HG03097 (cell line): Measurements from ENCODE around the gene ARHGAP10.
"Not testable (repeated sequence)": the region's sequence is repeated elsewhere in the genome, so short reads cannot be mapped to it uniquely, and the experiment has no call there.

Experiments used
- ATAC-seq: cut with Tn5 transposase; IDR thresholded peaks from one replicate; pipeline ENCODE4 v1.9.1; 2021; ENCODE audit not compliant: unreplicated experiment, low FRiP score

ARHGAP10 gene

DNA sequence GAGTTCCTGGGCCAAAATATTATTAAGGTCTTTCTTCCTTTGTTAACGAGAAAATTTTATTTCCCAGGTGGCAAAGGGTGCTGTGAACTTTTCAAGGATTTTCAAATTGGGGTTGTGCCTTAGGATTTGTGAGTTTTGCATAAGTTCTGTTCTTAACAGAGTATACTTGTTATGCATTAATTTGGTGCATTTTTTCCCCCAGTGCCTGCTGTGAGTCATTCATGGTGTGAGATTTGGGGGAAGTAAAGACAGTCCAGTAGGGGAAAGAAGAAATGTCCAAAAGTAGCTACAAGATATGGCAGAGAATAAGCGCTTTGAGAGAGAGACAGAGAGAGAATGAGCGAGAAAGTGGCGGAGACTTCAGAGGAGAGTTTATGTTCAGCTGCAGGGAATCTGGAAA lies 239.2 kb downstream of the ARHGAP10 start:
- no peak for ATAC-seq

DNA sequence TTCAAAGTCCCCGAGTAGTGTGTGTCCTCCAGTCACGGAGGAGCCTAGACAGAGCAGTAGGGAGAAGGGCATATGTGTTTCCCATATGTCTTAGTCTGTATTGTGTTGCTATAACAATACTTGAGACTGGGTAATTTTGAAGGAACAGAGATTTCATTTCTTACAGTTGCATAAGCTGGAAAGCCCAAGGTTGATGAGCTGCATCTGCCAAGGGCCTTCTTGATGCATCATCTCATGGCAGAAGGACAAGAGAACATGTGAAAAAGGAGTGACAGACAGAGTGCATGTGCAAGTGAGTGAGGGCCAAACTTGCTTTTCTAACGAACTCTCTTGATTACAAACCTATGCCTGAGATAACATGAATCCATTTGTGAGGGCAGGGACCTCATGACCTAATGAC lies 243.4 kb downstream of the ARHGAP10 start:
- ATAC-seq: no peak

DNA sequence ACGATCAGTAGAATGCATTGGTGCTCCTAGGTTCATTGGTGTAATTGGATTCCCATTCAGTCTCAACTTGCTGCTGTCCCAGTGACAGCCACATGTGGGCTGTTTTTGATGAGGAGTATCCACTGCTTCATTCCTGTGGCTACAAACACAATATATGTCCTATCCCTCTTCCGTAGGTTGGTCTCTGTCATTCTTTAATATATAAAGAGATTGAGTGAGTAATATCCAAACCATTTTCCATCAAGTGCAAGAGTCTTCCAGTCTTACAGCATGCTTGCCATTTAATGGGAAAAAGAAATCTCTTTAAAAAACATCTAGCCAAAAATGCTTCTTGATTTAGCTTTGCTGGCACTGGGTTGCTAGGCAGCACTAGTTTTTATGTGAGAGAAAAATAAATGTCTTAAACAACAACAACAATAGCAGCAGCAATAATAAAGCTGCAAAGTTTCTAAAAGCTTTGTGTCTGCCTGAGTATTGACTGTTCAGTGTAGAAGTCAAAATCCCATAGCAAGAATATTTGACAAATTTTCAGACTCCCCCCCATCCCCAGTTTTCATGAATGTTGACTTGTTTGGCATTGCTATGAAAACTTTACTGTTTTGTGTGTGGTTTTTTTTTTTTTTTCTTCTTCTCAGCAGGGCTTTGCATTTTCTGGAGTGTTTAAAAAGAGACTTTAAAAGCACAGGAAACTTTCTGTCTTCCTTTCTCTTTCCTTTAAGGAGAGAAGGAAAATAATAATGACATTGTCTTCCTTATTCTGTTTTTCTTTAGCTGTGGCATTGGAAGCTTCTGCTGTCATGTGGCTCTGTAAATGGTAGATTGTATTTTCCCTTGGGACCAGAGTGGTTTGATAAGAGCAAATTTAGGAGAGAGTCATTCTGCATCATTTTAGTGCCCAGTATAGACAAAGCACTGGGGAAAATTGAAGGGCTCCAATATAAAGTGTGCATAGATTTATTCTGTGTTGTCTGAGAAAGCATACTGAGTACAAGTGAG lies 244.3 kb downstream of the ARHGAP10 start:
- ATAC-seq: no peak

DNA sequence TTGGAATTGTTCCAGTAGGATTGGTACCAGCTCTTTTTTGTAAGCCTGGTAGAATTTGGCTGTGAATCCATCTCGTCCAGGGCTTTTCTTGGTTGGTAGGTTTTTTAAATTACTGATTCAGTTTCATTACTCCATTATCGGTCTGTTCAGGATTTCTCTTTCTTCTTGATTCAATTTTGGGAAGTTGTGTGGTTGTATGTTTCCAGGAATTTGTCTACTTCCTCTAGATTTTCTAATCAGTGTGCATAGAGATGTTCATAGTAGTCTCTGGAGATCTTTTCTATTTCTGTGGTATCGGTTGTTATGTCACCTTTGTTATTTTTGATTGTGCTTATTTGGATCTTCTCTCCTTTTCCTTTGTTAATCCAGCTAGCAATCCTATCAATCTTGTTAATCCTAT lies 248.7 kb downstream of the ARHGAP10 start:
- ATAC-seq: no peak

DNA sequence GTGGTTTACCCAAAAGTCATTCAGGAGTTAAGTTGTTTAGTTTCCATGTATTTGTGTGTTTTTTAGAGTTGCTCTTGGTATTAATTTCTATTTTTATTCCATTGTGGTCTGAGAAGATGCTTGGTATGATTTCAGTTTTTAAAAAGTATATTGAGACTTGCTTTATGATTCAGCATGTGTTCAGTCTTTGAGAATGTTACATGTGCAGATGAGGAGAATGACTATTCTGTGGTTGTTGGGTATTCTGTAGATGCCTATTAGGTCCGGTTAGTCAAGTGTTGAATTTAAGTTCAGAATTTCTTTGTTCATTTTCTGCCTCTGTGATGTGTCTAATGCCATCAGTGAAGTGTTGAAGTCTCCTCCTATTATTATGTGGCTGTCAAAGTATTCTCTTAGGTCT lies 249.4 kb downstream of the ARHGAP10 start:
- ATAC-seq: peak; percentile 90

DNA sequence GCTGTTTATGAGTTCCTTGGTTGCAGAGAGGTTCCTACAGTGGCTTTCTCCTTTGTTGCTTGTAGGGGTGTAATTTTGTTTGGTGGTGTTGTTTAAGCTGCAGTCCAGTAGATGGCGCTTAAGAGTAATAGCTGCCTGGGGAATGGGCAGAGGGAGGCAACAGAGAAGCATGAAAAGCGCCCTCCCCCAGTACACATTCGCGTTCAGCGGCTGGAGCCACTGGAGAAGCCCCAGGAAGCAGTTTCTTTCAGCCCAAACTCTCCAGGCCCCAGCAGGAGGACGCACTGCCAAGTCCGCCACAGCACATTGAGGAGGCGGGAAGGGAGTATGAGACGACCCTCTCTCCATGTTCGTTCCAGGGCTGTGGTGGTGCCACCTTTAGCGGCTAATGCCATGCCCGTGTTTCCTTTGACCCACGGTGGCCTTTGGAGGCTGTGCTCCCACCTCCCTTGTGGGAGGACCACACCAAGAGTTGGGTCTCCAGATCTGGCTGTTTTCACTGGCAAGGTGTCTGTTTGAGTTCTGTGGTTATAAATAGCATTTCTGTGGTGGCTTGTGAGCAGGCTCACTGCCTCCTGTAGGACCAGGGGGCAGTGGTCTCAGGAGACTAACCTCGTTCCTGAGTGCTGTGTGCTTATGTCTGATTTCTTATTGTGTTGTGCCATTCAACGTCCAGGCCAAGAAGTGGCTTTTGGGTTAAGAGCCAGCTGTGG lies 252.3 kb downstream of the ARHGAP10 start:
- no peak for ATAC-seq

DNA sequence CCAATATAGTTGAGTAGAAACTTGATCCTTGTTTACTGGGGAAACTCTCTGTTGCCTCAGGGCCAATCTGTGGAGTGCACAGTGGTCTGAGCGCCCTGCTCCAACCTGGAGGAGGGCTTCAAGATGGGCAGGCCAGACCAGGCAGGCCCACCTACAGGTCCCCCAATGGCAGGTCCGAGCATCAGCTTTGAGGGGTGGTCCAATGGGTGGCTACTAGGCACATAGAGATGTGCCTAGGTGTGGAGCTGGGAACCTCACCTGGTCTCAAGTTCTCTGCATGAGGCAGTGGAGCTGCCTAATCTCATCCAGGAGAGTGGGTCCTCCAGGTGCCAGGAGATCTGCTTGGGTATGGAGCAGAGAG lies 252.9 kb downstream of the ARHGAP10 start:
- ATAC-seq: no peak

DNA sequence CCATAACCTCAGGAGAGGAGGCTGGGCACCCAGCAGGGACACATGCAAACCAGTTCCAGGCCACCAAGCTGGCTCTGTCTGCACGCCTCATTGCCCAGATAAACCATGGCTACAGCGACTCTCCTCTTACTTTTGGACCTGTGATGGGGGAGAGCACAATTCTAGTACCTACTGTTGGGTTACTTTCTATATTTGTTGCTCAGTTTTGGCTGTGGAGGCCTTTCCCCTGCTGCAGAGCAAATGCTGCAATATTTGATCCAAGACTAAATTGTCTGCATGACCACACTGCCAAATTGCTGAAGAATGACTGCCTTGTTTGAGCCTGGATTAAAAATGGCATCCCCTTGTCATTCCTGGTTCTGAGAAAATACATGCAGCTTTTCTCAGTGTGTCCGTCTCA lies 253.5 kb downstream of the ARHGAP10 start:
- ATAC-seq: no peak

DNA sequence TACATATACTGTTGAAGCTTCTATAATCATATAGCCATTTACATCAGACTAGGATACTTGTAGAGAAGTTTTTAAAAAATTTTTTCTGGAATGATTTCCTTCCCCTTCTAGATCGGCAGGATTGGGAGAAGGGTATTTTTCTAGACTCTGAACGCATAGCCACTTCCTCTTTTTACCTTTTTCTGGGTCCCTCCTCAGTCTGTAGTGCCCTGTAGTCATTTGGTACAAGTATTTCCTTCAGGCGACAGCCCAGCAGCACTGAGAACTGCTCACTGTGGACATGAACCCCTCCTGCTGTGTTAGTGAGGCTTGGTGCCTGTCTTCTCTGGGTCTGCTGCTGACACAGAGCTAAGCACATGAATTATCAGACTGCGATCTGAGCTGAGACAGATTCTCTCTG lies 255.4 kb downstream of the ARHGAP10 start:
- peak; percentile 57 for ATAC-seq

DNA sequence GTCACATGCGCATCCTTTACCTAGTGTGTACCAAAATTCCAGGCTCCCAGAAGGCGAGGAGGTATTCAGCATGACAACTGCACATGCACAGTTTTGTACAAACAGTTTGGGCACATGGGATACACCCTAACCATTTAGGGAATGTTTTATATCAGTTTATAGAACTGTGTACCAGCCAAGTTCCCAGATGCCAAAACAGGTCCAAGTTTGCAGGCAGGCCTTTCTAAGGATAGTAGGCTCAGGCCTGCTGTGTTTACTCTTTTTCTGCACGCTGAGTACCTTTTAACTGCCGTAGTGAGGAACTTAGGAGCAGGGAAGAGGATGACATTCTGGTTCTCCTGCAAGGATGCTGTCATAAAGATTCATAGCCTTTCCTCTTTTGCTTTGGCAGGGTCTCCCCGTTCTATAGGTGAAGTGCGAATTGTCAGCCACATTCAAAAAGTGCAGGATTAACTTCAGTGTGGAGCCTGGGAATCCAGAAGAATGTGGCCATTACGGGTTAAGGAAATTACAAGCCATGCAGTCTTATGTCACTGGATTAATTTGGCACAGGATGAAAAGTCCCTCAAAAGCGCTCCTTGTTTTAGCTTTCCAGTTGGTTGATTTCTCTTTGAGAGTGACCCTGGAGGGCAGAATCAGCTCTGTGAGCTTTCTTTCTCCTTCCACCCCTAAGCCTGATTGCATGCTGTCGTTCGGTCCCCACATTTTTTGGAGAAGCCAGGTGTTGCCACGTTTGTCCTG lies 259.8 kb downstream of the ARHGAP10 start:
- no peak for ATAC-seq

DNA sequence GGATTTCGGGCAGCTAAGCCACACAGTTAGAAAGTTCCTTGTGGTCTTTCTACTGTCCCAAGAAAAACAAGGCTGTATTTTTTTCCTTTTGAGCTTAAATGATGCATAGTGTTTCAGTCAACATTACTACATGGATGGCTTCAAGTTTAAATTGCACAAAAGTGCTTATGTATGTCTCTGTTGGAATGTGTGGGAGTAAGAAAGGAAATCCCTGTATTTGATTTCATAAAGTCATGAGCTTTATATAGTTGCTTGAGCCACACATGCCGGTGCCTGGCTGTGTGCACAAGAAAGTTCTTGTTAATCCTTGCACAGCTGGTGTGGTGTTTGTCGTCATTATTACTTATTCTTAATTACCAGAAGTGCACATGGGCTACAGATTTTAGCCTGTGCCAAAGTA lies 262.2 kb downstream of the ARHGAP10 start:
- ATAC-seq: no peak

DNA sequence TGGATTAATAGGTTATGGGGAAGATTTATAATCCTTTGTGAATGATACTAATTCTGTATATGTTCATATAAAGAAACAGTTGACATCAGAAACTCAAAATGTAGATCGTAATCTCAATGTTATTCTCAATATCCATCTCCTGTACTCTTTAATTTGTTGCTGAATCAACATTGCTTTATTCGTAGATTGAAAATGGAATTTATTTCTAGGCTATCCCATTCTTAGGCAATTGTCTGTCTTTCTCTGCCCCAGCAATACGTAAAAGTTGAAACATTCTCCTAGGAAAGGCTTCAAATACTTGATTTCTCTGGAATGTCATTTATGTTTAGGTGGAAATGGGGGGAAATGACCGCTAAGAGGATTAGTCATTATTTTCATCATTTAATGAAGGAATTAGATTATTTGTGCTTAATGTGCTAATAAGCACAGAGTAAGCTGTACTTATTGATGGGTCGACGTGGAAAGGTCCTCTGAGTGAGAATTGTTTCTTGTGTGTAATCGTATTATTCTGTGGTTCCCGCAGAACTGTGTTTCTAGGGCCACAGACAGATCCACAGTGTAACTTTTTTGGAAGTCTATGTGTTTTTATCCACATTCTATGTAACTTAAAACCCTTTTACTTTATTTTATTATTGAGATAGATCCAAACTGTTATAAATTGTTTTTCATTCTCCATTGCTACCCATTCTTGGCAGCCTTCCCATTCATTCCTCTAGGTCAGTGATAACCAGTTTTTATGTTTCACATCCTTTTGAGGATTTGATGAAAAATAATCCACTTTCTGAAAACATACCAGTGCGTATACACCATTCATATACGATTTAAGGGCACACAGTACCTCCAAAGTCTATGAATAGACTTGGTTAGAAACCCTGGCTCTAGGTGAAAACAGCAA lies 262.9 kb downstream of the ARHGAP10 start:
- ATAC-seq: no peak

DNA sequence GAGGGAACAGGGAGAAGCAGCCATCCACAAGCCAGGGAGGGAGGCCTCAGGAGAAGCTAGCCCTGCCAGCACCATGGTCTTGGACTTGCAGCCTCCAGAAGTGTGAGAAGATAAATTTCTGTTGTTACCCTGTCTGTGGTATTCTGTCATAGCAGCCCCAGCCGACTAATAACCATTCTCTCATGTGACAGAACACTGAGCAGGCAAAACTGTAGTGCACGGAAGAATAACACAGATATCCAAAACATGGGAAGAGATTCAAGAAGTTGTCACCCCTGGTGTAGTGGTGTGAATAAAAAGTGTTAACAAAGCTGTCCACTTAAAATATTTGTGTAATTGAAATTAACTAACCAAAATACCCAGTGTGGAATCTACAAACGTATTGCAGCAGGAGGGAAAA lies 265.0 kb downstream of the ARHGAP10 start:
- ATAC-seq: no peak

DNA sequence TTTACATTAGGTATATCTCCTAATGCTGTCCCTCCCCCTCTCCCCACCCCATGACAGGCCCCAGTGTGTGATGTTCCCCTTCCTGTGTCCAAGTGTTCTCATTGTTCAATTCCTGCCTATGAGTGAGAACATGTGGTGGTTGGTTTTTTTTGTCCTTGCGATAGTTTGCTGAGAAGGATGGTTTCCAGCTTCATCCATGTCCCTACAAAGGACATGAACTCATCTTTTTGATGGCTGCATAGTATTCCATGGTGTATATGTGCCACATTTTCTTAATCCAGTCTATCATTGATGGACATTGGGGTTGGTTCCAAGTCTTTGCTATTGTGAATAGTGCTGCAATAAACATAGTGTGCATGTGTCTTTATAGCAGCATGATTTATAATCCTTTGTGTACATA lies 268.1 kb downstream of the ARHGAP10 start:
- not testable (repeated sequence) for ATAC-seq

DNA sequence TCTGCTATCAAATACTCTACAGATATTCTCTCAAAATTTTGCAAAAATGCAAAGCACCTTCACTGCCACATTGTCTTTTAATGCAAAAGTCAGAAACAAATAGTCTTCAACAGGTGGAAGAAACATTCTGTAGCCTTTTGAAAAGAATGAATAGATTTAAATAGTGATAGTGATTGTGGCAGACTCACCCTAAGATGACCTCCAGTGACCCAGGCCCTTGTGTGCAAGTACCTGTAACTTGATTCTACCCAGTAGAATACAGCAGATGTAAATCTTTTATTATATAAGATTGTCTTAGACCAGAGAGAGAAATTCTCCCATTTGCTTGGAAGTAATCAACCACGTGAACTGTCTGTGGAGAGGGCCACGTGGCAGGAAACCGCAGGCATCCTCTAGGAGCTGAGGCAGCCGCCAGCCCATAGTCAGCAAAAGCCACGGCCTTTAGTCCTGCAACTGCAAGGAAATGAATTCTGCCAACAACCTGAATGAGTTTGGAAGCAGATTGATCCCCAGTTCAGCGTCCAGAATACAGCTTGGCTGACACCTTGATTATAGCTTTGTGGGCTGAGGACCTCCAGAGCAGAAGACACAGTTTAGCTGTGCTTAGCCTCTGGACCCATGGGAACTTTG lies 272.5 kb downstream of the ARHGAP10 start:
- no peak for ATAC-seq

DNA sequence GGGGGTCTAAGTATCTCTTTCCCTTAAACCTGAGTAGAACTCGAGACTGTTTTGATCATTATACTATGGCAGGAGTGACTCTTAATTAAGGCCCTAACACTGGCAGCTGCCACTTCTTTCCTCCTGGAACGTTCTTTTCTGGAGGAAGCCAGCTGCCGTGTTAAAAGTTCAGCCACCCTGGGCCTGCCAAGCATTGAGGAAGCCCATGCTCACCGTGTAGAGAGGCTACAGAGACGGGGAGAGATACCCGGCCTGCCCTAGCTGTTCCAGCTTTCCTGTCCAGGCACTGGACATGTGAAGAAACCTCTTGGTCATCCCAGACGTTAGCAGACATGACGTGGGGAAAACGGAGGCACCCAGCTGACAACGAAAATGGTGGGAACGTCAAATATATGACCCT lies 274.1 kb downstream of the ARHGAP10 start:
- no peak for ATAC-seq

DNA sequence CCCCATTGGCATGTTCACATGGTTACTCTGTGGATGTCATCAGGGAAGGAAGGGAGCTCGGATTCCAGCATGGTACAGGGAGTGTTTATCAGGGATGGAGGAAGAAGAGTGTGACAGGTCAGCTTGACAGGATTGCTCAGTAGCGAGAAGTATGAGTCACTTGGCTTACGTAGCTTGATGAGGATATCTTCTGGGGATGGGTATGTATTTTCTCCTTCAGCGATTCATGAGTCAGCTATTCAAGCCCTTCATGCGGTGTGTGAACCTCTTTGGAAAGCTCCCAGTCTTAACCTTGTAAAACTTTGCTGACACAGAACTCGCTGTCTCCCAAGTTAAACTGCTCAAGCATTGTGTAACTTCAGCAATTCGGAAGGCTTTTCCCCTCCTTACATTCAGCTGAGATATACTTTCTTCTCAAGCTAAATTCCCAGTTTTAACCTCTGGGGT lies 275.4 kb downstream of the ARHGAP10 start:
- ATAC-seq: no peak

DNA sequence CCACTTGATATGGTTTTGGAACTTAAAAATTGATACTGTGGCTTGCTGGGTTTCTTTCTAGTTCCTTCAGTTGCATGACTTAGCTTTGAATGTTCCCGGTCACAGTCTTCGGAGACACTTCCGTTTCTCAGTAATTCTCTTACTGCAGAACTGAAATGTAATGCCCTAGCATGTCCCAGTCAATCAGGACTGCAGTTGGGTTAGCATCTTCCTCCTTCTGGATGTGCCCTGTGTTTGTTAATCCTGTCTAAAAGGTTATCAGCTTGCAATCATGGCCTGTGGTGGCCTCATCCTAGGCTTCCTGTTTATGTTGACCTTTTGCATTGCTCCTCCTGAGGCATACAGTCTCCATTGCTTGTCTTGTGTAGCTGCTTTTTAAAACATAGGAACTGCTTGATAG lies 275.9 kb downstream of the ARHGAP10 start:
- no peak for ATAC-seq

DNA sequence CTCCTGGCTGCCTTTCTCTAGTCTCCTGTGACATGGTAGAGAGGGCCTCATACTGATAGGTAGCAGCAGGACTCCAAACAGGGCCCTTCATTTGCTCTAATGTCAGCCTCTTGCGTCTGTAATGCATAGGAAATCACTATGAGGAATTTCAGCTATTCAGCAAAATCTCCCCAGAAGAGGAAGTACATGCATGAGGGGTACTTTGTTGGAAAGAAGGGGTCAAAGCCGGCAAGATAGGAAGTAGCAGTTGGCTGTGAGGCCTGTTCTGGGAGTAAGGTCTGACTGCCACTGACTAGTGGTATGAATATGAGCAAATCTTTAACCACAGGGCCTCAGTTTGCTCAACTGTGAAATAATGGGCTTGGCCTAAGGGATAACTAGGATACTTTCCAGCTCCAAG lies 283.2 kb downstream of the ARHGAP10 start:
- no peak for ATAC-seq

DNA sequence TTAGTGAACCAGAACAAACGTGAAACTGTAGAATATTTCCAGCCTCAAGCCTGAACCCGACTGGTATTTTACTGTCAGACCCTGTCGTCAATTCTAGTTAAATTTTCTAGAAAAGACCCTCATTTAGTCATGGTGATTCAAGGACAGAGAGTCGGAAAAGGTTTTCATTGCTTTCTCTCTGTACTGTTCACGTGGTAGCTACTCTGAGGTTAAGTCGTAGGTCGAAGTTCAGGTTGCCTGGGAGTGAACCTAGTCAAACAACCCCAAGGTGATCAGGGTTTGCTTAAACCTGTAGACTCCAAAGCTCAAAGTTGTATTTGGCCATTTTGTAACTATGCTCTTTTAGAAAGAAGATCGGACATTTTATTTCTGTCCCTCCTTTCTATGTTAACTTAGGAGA lies 283.6 kb downstream of the ARHGAP10 start:
- no peak for ATAC-seq
